ENCODE measurements around the gene TADA3. TPM values are rescaled to one million over a fixed set of nuclear protein-coding genes. Genes with fewer than 3 reads are reported as not detected.
A peak's percentile ranks its signal among the peaks of the same experiment; 100 is the strongest.

Gene TADA3, protein sequence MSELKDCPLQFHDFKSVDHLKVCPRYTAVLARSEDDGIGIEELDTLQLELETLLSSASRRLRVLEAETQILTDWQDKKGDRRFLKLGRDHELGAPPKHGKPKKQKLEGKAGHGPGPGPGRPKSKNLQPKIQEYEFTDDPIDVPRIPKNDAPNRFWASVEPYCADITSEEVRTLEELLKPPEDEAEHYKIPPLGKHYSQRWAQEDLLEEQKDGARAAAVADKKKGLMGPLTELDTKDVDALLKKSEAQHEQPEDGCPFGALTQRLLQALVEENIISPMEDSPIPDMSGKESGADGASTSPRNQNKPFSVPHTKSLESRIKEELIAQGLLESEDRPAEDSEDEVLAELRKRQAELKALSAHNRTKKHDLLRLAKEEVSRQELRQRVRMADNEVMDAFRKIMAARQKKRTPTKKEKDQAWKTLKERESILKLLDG
- 27.1 TPM for total RNA-seq

DNA sequence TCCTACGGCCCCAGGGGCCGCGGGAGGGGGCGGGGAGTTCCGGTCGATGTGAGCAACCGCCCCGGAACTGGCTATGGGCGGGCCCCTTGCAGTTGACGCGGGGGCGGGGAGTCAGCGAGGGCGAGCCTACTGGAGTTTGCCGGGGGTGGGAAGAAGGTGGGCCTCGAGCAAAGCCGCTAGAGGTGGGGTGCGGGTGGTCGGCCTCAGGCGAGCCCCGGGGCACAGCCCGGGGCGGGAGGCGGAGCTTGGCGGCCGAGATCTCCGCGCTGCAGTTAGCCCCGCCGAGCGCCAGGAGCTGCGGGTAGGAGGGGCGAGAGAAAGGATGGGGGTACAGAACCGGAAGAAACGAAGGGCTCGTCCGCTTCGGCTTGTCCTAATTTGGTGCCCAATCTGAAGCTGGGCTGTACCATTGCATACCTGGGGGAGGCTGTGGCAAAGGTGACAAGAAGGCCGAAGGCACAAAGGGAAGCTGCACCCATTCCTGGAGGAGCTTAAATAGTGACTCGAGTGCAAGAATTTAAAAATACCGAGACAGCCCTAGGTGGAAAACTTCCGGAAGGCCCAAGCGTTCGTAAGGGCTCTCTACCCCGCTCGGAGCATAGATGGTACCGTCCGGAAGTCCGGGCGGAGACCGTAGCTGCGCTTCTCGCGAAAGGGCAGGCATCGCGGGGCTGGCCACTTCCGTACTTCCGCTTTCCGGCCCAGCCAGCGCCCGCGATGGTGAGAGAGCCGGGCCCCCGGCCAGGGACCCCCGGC is at the start of gene TADA3, which contains the start of gene ARPC4:
TADA3 (minus strand) TSS at position 69 of the 756 bp plus-strand sequence. CDS start 1,007 bp downstream, outside the sequence.
ARPC4 (plus strand) TSS at position 678 of the 756 bp plus-strand sequence; CDS start at position 718, 40 bp downstream.
- H3K4me1 ChIP-seq (ENCODE audit: control insufficient read depth in 3 of 3, insufficient read depth in 3 of 3, low read length in 3 of 3): peaks cover 19 to 32% (median 27%) of the 10 kb centered on the region in 3 donors
- no peaks in the 10 kb centered on the region for H3K27me3 ChIP-seq (ENCODE audit: control insufficient read depth in 3 of 3, insufficient read depth in 3 of 3, low read length in 3 of 3)
- H3K36me3 ChIP-seq (ENCODE audit: control insufficient read depth in 3 of 3, insufficient read depth in 3 of 3, low read length in 3 of 3): peaks cover 14 to 25% (median 23%) of the 10 kb centered on the region in 3 donors
- no peaks in the 10 kb centered on the region for H3K9me3 ChIP-seq (ENCODE audit: control insufficient read depth in 3 of 3, low read length in 3 of 3)
- peak within 1 kb of the TSS; percentile 96 for H3K27ac ChIP-seq (ENCODE audit: low read depth, low read length)
- H3K4me3 ChIP-seq (ENCODE audit: low read length in 3 of 3): peak within 1 kb of the TSS; percentile 96 to 100 (median 97)
- peak within 1 kb of the TSS; percentile 94 to 97 (median 97) for H3K9ac ChIP-seq (ENCODE audit: low read depth in 1 of 3, low read length in 3 of 3)

- Histone ChIP-seq H3K9ac (ENCODE audit: low read depth in 1 of 3, low read length in 3 of 3) (no peak overlapping the region), H3K4me3 (ENCODE audit: low read length in 3 of 3) (no peak overlapping the region), H3K27me3 (ENCODE audit: control insufficient read depth in 3 of 3, insufficient read depth in 3 of 3, low read length in 3 of 3) (no peaks in the 10 kb centered on the region), H3K36me3 (ENCODE audit: control insufficient read depth in 3 of 3, insufficient read depth in 3 of 3, low read length in 3 of 3) (peaks cover 40 to 44% (median 42%) of the 10 kb centered on the region in 3 donors), H3K9me3 (ENCODE audit: control insufficient read depth in 3 of 3, low read length in 3 of 3) (no peaks in the 10 kb centered on the region), H3K27ac (ENCODE audit: low read depth, low read length) (no peak overlapping the region), H3K4me1 (ENCODE audit: control insufficient read depth in 3 of 3, insufficient read depth in 3 of 3, low read length in 3 of 3) (peaks cover 10 to 14% (median 12%) of the 10 kb centered on the region in 3 donors)
Measured at GRCh38 chr3:9841015-9841414, 48.7 kb upstream of the TADA3 start.

DNA sequence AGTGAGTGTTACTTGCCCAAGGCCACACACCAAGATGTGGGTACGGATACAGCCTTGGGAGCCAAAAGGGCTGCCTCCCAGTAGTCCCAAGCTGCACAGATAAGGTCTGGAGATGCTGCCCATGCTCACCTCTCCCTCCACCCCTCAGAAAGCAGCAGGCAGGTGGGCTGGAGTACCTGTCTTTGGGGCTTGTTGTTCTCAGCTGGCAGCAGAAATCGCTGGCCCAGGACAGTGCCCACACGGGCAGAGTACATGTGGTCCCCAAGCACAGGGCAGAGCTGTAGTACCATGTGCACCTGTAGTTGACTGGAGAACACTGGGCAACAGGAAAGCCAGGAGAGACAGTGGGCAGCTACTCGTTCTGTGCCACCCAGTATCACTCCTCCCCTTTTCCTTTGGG is 46.6 kb upstream of the TADA3 start:
- H3K4me1 ChIP-seq (ENCODE audit: control insufficient read depth in 3 of 3, insufficient read depth in 3 of 3, low read length in 3 of 3): peaks cover 9 to 11% (median 10%) of the 10 kb centered on the region in 3 donors
- peaks cover 53 to 59% (median 57%) of the 10 kb centered on the region in 3 donors for H3K36me3 ChIP-seq (ENCODE audit: control insufficient read depth in 3 of 3, insufficient read depth in 3 of 3, low read length in 3 of 3)
- no peaks in the 10 kb centered on the region for H3K27me3 ChIP-seq (ENCODE audit: control insufficient read depth in 3 of 3, insufficient read depth in 3 of 3, low read length in 3 of 3)
- H3K9me3 ChIP-seq (ENCODE audit: control insufficient read depth in 3 of 3, low read length in 3 of 3): no peaks in the 10 kb centered on the region
- H3K4me3 ChIP-seq (ENCODE audit: low read length in 3 of 3): no peak overlapping the region
- H3K9ac ChIP-seq (ENCODE audit: low read depth in 1 of 3, low read length in 3 of 3): no peak overlapping the region
- H3K27ac ChIP-seq (ENCODE audit: low read depth, low read length): no peak overlapping the region

DNA sequence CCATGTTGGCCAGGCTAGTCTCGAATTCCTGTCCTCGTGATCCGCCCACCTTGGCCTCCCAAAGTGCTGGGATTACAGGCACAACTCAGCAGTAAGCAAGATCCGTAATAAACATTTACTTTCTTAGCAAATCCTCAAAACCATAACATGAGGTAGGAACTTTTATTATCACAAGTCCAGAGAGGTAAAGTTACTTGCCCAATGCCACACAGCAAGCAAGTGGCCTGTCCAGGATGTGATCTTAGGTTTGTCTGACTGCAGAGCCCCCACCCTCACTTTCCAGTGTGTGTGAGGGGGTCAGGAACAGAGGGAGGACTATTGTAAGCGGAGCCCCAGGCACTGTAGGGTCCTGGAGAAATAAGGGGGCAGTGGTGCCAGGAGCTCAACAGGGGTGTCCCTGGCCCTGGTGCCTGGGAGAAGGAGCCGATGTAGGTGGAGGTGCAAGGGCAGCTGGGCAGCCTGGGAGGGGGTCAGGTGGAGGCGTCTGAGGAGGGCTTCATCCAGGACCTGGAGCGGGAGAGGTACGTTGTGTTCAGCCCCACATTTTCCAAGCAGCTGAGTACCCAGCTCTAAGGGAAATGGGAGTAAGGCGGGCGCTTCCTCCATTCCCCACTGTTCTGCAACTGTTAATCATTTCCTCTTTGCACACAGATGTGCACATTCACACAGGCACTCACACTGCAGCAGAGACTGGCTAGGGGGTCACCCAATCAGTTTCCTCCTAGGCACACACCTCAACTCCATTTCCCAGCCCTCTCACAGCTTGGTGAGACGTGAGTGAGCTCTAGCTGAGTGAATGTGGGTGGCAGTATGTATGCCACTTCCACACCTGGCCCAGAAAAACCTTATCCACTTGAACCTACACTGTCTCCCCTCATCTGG is 45.7 kb upstream of the TADA3 start:
- no peaks in the 10 kb centered on the region for H3K27me3 ChIP-seq (ENCODE audit: control insufficient read depth in 3 of 3, insufficient read depth in 3 of 3, low read length in 3 of 3)
- no peak overlapping the region for H3K9ac ChIP-seq (ENCODE audit: low read depth in 1 of 3, low read length in 3 of 3)
- H3K9me3 ChIP-seq (ENCODE audit: control insufficient read depth in 3 of 3, low read length in 3 of 3): no peaks in the 10 kb centered on the region
- peaks cover 3 to 7% (median 5%) of the 10 kb centered on the region in 3 donors for H3K4me1 ChIP-seq (ENCODE audit: control insufficient read depth in 3 of 3, insufficient read depth in 3 of 3, low read length in 3 of 3)
- no peak overlapping the region for H3K27ac ChIP-seq (ENCODE audit: low read depth, low read length)
- no peak overlapping the region for H3K4me3 ChIP-seq (ENCODE audit: low read length in 3 of 3)
- peaks cover 54 to 67% (median 63%) of the 10 kb centered on the region in 3 donors for H3K36me3 ChIP-seq (ENCODE audit: control insufficient read depth in 3 of 3, insufficient read depth in 3 of 3, low read length in 3 of 3)

DNA sequence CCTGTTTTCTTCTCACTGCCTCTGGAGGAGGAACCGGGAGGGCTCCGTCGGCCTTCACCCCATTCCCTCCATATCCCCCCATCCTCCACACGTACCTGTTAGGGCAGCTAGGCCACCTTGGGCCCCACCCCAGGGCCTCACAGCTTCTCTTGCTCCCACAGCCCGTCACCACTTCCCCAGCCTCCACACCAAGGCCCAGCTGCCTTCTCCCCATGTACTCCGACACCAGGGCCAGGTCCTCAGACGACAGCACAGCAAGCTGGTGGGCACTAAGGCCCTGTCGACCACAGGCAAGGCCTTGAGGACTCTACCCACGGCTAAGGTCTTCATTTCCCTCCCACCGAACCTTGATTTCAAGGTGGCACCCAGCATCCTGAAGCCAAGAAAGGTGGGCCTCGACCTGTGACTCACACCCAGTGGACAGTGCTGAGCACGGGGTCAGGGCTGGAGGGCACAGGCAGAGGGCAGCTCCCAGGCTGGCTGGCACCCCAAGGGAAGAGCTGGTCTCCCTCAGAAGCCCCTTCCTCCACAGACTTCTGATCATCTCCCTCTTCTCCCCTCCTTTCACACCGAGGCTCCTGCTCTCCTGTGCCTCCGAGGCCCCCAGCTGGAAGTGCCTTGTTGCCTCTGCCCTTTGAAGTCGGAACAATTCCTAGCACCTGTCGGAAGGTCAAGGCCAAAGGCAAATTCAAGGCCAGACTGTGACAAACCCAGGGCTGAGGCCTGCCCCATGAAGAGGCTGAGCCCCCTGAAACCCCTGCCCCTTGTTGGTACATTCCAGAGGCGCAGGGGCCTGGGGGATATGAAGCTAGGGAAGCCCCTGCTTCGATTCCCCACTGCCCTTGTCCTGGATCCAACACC is 42.5 kb upstream of the TADA3 start:
- Histone ChIP-seq H3K27ac (ENCODE audit: low read depth, low read length) (no peak overlapping the region), H3K4me1 (ENCODE audit: control insufficient read depth in 3 of 3, insufficient read depth in 3 of 3, low read length in 3 of 3) (no peaks in the 10 kb centered on the region), H3K9ac (ENCODE audit: low read depth in 1 of 3, low read length in 3 of 3) (peak overlapping the region in 1 of 3 donors; percentile 33), H3K36me3 (ENCODE audit: control insufficient read depth in 3 of 3, insufficient read depth in 3 of 3, low read length in 3 of 3) (peaks cover 33 to 56% (median 47%) of the 10 kb centered on the region in 3 donors), H3K27me3 (ENCODE audit: control insufficient read depth in 3 of 3, insufficient read depth in 3 of 3, low read length in 3 of 3) (no peaks in the 10 kb centered on the region), H3K9me3 (ENCODE audit: control insufficient read depth in 3 of 3, low read length in 3 of 3) (no peaks in the 10 kb centered on the region), H3K4me3 (ENCODE audit: low read length in 3 of 3) (no peak overlapping the region)

- Histone ChIP-seq H3K27me3 (ENCODE audit: control insufficient read depth in 3 of 3, insufficient read depth in 3 of 3, low read length in 3 of 3) (no peaks in the 10 kb centered on the region), H3K27ac (ENCODE audit: low read depth, low read length) (no peak overlapping the region), H3K4me1 (ENCODE audit: control insufficient read depth in 3 of 3, insufficient read depth in 3 of 3, low read length in 3 of 3) (no peaks in the 10 kb centered on the region), H3K9me3 (ENCODE audit: control insufficient read depth in 3 of 3, low read length in 3 of 3) (no peaks in the 10 kb centered on the region), H3K4me3 (ENCODE audit: low read length in 3 of 3) (no peak overlapping the region), H3K36me3 (ENCODE audit: control insufficient read depth in 3 of 3, insufficient read depth in 3 of 3, low read length in 3 of 3) (peaks cover 27 to 52% (median 43%) of the 10 kb centered on the region in 3 donors), H3K9ac (ENCODE audit: low read depth in 1 of 3, low read length in 3 of 3) (no peak overlapping the region)
Measured at GRCh38 chr3:9833078-9833477, 40.8 kb upstream of the TADA3 start.

DNA sequence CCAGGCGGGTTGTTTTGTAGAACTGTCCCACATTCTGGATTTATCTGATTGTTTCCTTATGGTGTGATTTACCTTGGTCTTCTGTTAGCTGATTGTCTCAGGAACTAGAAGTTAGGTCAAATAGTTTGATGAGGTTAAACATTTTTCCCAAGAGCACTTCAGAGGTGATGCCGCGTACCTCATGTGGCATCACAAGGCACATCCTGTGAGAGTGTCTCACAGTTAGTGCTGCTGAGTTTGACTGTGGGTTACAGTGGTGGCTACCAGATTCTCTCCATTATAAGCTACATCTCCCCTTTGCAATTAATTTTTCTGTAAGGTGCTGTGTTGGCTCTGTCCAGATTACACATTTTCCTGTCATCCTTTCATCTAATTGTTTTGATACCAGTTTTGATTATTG is 39.0 kb upstream of the TADA3 start:
- no peaks in the 10 kb centered on the region for H3K27me3 ChIP-seq (ENCODE audit: control insufficient read depth in 3 of 3, insufficient read depth in 3 of 3, low read length in 3 of 3)
- H3K36me3 ChIP-seq (ENCODE audit: control insufficient read depth in 3 of 3, insufficient read depth in 3 of 3, low read length in 3 of 3): peaks cover 24 to 53% (median 42%) of the 10 kb centered on the region in 3 donors

GRCh38 chr3:9828801-9829755 is 36.8 kb upstream of the TADA3 start:
- no peak overlapping the region for H3K4me3 ChIP-seq (ENCODE audit: low read length in 3 of 3)
- no peaks in the 10 kb centered on the region for H3K9me3 ChIP-seq (ENCODE audit: control insufficient read depth in 3 of 3, low read length in 3 of 3)
- H3K36me3 ChIP-seq (ENCODE audit: control insufficient read depth in 3 of 3, insufficient read depth in 3 of 3, low read length in 3 of 3): peaks cover 10 to 36% (median 27%) of the 10 kb centered on the region in 3 donors
- H3K9ac ChIP-seq (ENCODE audit: low read depth in 1 of 3, low read length in 3 of 3): no peak overlapping the region
- H3K27ac ChIP-seq (ENCODE audit: low read depth, low read length): no peak overlapping the region
- no peaks in the 10 kb centered on the region for H3K27me3 ChIP-seq (ENCODE audit: control insufficient read depth in 3 of 3, insufficient read depth in 3 of 3, low read length in 3 of 3)
- no peaks in the 10 kb centered on the region for H3K4me1 ChIP-seq (ENCODE audit: control insufficient read depth in 3 of 3, insufficient read depth in 3 of 3, low read length in 3 of 3)

More for the DNA sequence above, 39.0 kb upstream of the TADA3 start:
- H3K4me1 ChIP-seq (ENCODE audit: control insufficient read depth in 3 of 3, insufficient read depth in 3 of 3, low read length in 3 of 3): no peaks in the 10 kb centered on the region
- no peaks in the 10 kb centered on the region for H3K9me3 ChIP-seq (ENCODE audit: control insufficient read depth in 3 of 3, low read length in 3 of 3)
- H3K27ac ChIP-seq (ENCODE audit: low read depth, low read length): no peak overlapping the region
- H3K4me3 ChIP-seq (ENCODE audit: low read length in 3 of 3): no peak overlapping the region
- H3K9ac ChIP-seq (ENCODE audit: low read depth in 1 of 3, low read length in 3 of 3): no peak overlapping the region

Data from skeletal muscle tissue (tissue), 4 donors.